Mucosa of stomach (tissue), 1 donor: Measurements from ENCODE around the gene FERMT2.

Experiments
- H3K27me3 ChIP-seq: one replicate; pipeline ENCODE4 v1.7.0; 2013; ENCODE audit warnings: mild to moderate bottlenecking, low read length; ENCODE audit not compliant: control insufficient read depth, insufficient read depth
- H3K36me3 ChIP-seq: one replicate; pipeline ENCODE4 v1.7.0; 2013; ENCODE audit warnings: low read length; ENCODE audit not compliant: control insufficient read depth, insufficient read depth
- H3K4me1 ChIP-seq: one replicate; pipeline ENCODE4 v1.7.0; 2013; ENCODE audit warnings: mild to moderate bottlenecking, low read length; ENCODE audit not compliant: control insufficient read depth, insufficient read depth
- H3K4me3 ChIP-seq: one replicate; pipeline ENCODE4 v1.7.0; 2013; ENCODE audit warnings: low read length
- H3K9ac ChIP-seq: one replicate; pipeline ENCODE4 v1.7.0; 2013; ENCODE audit warnings: mild to moderate bottlenecking, low read length, moderate library complexity
- H3K9me3 ChIP-seq: one replicate; pipeline ENCODE4 v1.7.0; 2013; ENCODE audit warnings: mild to moderate bottlenecking, low read length, moderate library complexity; ENCODE audit not compliant: control insufficient read depth
- donor health status: Pancreatic carcinoma.

The FERMT2 gene

DNA sequence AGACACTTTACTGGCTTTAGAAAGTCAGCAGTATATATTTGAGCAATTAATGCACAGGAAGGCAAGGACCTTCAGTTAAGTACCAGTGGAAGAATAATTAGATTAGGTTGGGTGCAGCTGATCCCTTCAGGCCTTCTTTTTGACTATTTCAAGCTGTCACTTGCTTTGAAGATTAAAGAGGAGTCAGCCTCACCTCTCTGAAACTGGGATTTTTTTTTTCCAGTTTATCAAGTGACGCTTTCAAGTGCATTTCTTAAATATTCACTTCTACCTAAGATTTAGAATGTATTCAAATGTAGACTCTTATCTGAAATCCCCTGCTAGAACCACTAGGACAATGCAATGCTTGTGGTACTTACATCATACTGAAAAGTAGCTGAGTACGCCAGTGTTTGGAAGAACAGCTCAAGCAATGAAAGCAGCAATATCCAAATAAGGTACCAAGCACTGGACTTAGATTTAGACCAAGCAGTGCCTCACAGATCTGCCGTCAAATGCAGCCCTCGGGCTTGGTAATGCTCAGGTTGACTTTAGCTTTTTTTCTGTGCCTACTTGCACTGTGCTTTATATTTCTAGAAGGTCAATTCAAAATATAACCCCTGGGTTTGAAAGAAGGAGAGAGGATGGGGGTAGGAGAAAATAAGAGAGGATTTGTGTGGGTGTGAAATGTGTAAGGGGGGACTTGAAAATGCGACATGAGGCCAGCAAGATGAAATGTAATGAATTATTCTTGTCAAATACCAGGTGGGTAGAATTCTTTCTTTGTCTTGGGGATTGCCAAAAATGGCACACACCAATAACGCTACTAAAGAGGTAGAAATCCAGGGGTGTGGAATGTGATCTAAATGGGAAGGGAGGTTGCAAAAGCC, 3.7 kb upstream of the FERMT2 start:
- peaks cover 22% of the 10 kb centered on the region for H3K27me3 ChIP-seq
- H3K4me3 ChIP-seq = no peak overlapping the region
- H3K9ac ChIP-seq = no peak overlapping the region
- no peaks in the 10 kb centered on the region for H3K9me3 ChIP-seq
- peaks cover 7% of the 10 kb centered on the region for H3K4me1 ChIP-seq
- no peaks in the 10 kb centered on the region for H3K36me3 ChIP-seq

- Histone ChIP-seq H3K36me3 (no peaks in the 10 kb centered on the region), H3K9ac (peak overlapping the region; percentile 71), H3K27me3 (peaks cover 32% of the 10 kb centered on the region), H3K9me3 (no peaks in the 10 kb centered on the region), H3K4me1 (peaks cover 7% of the 10 kb centered on the region), H3K4me3 (no peak overlapping the region)
Measured at GRCh38 chr14:52951681-52952554, 1.1 kb upstream of the FERMT2 start.

DNA sequence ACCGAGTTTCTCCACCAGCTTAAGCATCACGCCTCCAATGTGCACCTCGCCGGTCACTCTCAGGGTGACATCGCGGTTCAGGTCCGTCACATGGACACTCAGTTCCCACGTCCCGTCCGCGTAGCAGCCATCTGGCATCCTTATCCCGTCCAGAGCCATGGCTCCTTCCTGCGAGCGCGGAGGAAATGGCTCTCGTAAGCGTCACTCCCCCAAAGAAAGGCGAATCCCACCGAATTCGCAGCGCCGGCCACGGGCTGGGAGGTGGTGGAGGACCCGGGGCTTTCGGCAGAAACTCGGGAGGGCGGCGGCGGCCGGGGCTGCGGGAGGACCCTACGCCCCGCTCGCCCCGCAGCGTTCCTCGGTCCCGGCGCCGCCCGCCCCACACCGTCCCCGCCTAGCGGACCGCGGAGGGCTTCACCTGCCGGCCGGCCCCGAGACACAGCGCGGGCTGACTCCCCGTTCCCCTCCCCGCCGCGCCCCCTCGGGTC, 396 bp downstream of the FERMT2 start:
- peaks cover 32% of the 10 kb centered on the region for H3K27me3 ChIP-seq
- peak overlapping the region; percentile 66 for H3K9ac ChIP-seq
- peaks cover 7% of the 10 kb centered on the region for H3K4me1 ChIP-seq
- peak overlapping the region; percentile 58 for H3K4me3 ChIP-seq
- H3K36me3 ChIP-seq = no peaks in the 10 kb centered on the region
- no peaks in the 10 kb centered on the region for H3K9me3 ChIP-seq

DNA sequence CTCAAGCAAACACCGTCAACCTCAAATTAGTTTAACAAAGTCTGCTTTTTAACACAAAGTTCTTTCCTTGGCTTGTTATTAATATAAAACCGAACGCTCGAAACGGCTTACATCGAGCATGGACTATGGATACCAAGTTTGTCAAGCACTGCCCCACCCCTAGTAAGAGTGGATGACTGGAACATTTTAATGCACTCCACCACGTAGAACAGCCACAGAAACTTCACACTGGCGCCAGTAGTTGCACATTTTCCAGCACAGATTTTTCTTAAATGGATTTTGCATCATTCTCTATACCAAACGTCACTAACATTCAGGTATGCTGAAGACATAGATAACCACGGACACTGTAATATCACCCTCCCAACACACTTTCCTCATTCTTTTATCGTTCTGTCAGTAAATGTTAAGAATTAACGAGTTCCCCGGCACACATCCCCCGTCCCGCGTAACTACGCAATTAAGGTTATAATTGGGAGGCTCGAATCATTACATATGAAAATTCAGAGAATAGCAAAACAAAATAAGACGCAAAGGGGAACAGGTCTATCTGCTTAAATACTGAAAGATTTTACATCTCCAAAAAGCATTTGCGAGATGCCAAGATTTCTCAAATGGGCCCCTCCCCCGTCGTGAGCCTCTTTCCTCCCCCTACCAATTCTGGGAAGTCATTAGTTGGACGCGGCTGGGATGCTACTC, 990 bp downstream of the FERMT2 start:
- peaks cover 7% of the 10 kb centered on the region for H3K4me1 ChIP-seq
- H3K36me3 ChIP-seq = no peaks in the 10 kb centered on the region
- peaks cover 32% of the 10 kb centered on the region for H3K27me3 ChIP-seq
- H3K9ac ChIP-seq = peak overlapping the region; percentile 66
- H3K9me3 ChIP-seq = no peaks in the 10 kb centered on the region
- H3K4me3 ChIP-seq = peak overlapping the region; percentile 58

- peaks cover 32% of the 10 kb centered on the region for H3K27me3 ChIP-seq
- peak overlapping the region; percentile 66 for H3K9ac ChIP-seq
- H3K4me1 ChIP-seq = peaks cover 7% of the 10 kb centered on the region
- H3K9me3 ChIP-seq = no peaks in the 10 kb centered on the region
- H3K36me3 ChIP-seq = no peaks in the 10 kb centered on the region
- no peak overlapping the region for H3K4me3 ChIP-seq
Measured at GRCh38 chr14:52949249-52949648, 1.6 kb downstream of the FERMT2 start.

DNA sequence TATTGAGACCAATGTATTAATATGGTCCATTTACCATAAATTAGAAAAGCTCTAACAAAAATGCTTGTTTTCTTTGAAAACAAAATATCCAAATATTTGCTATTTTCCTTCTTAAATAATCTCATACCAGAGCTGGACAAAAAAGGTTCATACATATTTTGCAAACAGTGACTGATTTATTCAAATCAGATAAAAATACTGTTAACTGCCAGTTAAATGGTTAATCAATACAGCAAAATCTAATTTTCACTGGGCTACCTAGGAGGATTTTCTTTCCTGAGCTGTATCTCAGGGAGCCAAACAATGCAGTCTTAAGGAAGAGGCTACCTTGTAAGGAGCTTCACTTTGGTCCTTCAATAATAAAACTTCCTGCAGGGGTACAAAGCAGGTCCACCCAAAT, 2.0 kb downstream of the FERMT2 start:
- no peak overlapping the region for H3K4me3 ChIP-seq
- no peaks in the 10 kb centered on the region for H3K9me3 ChIP-seq
- H3K27me3 ChIP-seq = peaks cover 32% of the 10 kb centered on the region
- peaks cover 7% of the 10 kb centered on the region for H3K4me1 ChIP-seq
- no peaks in the 10 kb centered on the region for H3K36me3 ChIP-seq
- H3K9ac ChIP-seq = no peak overlapping the region

GRCh38 chr14:52948039-52948438, 2.8 kb downstream of the FERMT2 start:
- H3K27me3 ChIP-seq = peaks cover 32% of the 10 kb centered on the region
- H3K4me3 ChIP-seq = no peak overlapping the region
- H3K9ac ChIP-seq = no peak overlapping the region
- no peaks in the 10 kb centered on the region for H3K9me3 ChIP-seq
- H3K4me1 ChIP-seq = peaks cover 7% of the 10 kb centered on the region
- H3K36me3 ChIP-seq = no peaks in the 10 kb centered on the region

- Histone ChIP-seq H3K9ac (no peak overlapping the region), H3K9me3 (no peaks in the 10 kb centered on the region), H3K4me3 (no peak overlapping the region), H3K36me3 (no peaks in the 10 kb centered on the region), H3K27me3 (peaks cover 7% of the 10 kb centered on the region), H3K4me1 (no peaks in the 10 kb centered on the region)
Measured at GRCh38 chr14:52944254-52944653, 6.6 kb downstream of the FERMT2 start.

DNA sequence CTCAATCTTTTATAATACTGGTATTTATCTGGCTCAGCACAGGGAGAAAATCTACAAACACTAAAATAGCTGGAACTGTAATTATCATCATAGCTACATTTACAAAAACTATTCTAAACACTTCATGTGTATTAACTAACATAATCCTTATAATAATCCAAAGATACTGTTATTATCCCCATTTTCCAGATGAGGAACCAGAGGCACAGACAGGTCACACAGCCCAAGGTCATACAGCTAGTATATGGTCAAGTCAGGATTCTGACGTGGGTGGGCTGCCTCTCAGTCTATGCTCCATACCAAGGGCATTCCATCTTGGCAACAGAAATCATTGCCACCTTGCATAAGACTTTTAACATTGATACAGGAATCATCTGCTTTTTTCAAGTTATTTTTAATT, 11.4 kb downstream of the FERMT2 start:
- Histone ChIP-seq H3K4me1 (no peaks in the 10 kb centered on the region), H3K9me3 (no peaks in the 10 kb centered on the region), H3K4me3 (no peak overlapping the region), H3K9ac (no peak overlapping the region), H3K27me3 (no peaks in the 10 kb centered on the region), H3K36me3 (no peaks in the 10 kb centered on the region)

DNA sequence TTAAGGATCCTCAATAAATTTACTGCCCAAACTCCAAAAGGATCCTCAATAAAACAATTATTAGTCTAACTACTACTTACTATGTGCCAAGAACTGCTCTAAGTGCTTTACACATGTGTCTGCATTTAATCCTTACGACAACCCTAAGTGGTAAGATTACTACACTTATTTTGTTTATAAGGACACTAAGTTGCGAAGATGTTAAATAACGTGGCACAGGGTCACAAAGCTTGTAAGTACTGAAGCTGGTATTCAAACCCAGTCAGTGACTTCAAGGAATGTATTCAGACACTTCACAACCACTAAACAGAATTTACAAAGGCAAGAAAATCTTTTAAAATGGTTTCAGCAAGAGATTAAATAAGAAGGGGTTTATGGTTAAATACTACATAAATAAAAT, 13.0 kb downstream of the FERMT2 start:
- H3K36me3 ChIP-seq = no peaks in the 10 kb centered on the region
- H3K4me3 ChIP-seq = no peak overlapping the region
- H3K9me3 ChIP-seq = no peaks in the 10 kb centered on the region
- H3K9ac ChIP-seq = no peak overlapping the region
- no peaks in the 10 kb centered on the region for H3K4me1 ChIP-seq
- H3K27me3 ChIP-seq = no peaks in the 10 kb centered on the region

DNA sequence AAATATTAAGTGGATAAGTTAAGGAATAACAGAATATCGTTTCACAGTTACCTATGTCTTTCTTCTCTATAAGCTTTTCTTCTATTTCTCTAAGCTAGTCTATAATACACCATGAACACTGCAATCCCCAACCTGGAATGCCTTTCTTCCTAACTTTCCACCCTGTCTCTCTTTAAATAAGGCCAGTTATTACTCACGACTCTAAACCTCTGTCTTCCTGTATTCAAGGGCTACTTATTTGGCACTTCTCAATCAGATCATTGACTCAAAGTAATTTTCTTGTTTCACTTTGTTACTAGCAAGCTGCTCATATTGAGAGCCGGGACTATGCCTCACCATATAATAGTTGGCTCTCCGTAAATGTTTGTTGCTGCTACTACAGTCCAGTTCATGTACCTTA, 13.5 kb downstream of the FERMT2 start:
- Histone ChIP-seq H3K9me3 (no peaks in the 10 kb centered on the region), H3K9ac (no peak overlapping the region), H3K4me3 (no peak overlapping the region), H3K36me3 (no peaks in the 10 kb centered on the region), H3K27me3 (no peaks in the 10 kb centered on the region), H3K4me1 (no peaks in the 10 kb centered on the region)
